Fibroblast of mammary gland (primary cell): ENCODE results near the gene ZNF701.
"Not testable (repeated sequence)": the region's sequence is repeated elsewhere in the genome, so short reads cannot be mapped to it uniquely, and the experiment has no call there.

ENCODE experiments used
- DNase-seq: peaks from one replicate; pipeline ENCODE4 v3.0.0-alpha.2; 2010; ENCODE audit warnings: low read depth
- H3K4me3 ChIP-seq: 2 replicates; pipeline ENCODE4 v1.5.1; 2011; ENCODE audit warnings: low read depth, mild to moderate bottlenecking, low read length, moderate library complexity; ENCODE audit not compliant: control insufficient read depth
- TF ChIP-seq, protein P1 (sequence below): conservative IDR thresholded peaks from 2 replicates; pipeline ENCODE4 v1.5.1; 2011; ENCODE audit warnings: low read depth, low read length, inconsistent platforms; ENCODE audit not compliant: control insufficient read depth, insufficient read depth

The ZNF701 gene

DNA sequence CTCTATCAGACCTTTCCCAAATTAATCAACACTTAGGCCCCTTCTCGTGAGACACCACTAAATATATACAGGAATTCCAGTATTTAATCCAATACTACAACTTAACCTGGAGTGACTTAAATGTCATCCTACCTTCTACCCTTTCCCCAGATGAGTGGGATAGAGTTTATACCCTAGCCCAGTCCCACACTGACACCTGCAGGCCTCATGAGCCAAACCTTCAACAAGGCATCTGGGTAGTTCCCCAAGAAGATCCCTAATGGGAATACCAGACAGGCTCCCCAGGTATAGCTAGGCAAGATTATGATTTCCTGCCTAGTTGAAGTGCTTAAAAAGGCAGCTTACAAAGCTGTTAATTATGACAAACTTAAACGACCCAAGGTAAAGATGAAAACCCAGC is 52.2 kb downstream of the ZNF701 start:
- DNase-seq, result no peak
- TF ChIP-seq, protein P1, sequence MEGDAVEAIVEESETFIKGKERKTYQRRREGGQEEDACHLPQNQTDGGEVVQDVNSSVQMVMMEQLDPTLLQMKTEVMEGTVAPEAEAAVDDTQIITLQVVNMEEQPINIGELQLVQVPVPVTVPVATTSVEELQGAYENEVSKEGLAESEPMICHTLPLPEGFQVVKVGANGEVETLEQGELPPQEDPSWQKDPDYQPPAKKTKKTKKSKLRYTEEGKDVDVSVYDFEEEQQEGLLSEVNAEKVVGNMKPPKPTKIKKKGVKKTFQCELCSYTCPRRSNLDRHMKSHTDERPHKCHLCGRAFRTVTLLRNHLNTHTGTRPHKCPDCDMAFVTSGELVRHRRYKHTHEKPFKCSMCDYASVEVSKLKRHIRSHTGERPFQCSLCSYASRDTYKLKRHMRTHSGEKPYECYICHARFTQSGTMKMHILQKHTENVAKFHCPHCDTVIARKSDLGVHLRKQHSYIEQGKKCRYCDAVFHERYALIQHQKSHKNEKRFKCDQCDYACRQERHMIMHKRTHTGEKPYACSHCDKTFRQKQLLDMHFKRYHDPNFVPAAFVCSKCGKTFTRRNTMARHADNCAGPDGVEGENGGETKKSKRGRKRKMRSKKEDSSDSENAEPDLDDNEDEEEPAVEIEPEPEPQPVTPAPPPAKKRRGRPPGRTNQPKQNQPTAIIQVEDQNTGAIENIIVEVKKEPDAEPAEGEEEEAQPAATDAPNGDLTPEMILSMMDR, result no peak
- H3K4me3 ChIP-seq, result no peak overlapping the region

DNA sequence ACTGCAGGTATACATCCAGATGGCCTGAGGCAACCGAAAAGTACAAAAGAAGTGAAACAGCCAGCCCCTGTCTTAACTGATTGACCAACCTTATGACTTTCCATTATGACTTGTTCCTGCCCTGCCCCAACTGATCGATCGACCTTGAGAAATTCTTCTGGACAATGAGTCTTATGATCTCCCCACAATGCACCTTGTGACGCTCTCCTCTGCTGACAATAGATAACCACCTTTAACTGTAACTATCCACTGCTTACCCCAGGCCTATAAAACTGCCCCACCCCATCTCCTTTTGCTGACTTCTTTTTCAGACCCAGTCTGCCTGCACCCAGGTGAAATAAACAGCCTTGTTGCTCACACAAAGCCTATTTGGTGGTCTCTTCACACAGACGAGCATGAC is 56.8 kb downstream of the ZNF701 start:
- no peak overlapping the region for H3K4me3 ChIP-seq
- no peak for DNase-seq
- TF ChIP-seq, protein P1, result no peak

DNA sequence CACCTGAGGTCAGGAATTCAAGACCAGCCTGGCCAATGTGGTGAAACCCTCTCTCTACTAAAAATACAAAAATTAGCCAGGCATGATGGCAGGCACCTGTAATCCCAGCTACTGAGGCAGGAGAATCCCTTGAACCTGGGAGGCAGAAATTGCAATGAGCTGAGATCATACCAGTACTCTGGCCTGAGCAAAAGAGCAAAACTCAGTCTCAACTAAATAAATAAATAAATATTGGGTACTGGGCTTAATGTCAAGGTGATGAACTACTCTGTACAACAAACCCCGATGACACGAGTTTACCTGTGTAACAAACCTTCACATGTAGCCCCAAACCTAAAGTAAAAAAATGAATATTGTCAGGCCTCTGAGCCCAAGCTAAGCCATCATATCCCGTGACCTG is 57.4 kb downstream of the ZNF701 start:
- H3K4me3 ChIP-seq, result not testable (repeated sequence)

DNA sequence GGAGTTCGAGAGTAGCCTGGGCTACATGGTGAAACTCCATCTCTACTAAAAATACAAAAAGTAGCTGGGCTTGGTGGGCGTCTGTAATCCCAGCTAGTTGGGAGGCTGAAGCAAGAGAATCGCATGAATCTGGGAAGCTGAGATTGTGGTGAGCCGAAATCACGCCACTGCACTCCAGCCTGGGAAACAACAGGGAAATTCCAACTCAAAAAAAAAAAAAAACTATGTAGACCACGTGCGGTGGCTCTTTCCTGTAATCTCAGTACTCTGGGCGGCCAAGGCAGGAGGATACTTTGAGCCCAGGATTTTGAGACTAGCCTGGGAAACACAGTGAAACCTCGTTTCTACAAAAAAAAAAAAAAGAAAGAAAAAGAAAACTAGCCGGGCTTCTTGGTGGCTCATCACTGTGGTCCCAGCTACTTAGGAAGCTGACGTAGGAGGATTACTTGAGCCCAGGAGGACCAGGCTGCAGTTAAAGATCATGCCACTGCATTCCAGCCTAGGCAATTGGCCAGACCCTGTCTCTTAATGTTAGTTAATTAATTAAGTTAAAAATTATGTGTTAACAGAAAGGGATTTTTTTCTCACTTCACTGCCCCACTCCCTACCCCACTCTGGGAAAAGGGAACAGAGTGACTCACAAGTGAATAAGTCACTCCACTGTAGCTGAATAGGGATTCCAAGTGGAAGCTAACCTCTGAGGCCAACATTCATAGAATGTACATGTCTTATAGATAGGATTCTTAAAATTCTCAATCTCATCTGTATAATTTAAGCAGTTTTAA is 65.9 kb downstream of the ZNF701 start:
- TF ChIP-seq, protein P1, result no peak

More for the DNA sequence above, 57.4 kb downstream of the ZNF701 start:
- not testable (repeated sequence) for DNase-seq

More for the DNA sequence above, 65.9 kb downstream of the ZNF701 start:
- peak; percentile 14 for DNase-seq
- H3K4me3 ChIP-seq, result no peak overlapping the region
